OCI-LY3 (cell line): ENCODE data around the gene HNRNPH3.
A peak's percentile ranks its signal among the peaks of the same experiment; 100 is the strongest.

Source experiments
- H2AFZ ChIP-seq: fragments of 200-600, 300-600 bp; shearing (Covaris generic); 2 replicates; pipeline ENCODE4 v1.6.0; 2014; ENCODE audit warnings: antibody characterized with exemption, low read depth, low read length
- H3K27ac ChIP-seq: fragments of 200-600, 300-600 bp; sonication (generic); 2 replicates; pipeline ENCODE4 v1.5.1; 2014; ENCODE audit warnings: mild to moderate bottlenecking, low read length, moderate library complexity, mixed read lengths
- H3K27me3 ChIP-seq: fragments of 200-600, 300-600 bp; sonication (generic); 2 replicates; pipeline ENCODE4 v1.6.1; 2014; ENCODE audit warnings: low read depth, low read length, mixed read lengths
- H3K36me3 ChIP-seq: fragments of 200-600, 300-600 bp; sonication (generic); replicated peaks from 2 replicates; pipeline ENCODE3; 2014; ENCODE audit warnings: low read depth, low read length, mixed read lengths
- H3K4me1 ChIP-seq: fragments of 300-600, 200-600 bp; sonication (generic); 2 replicates; pipeline ENCODE4 v1.6.1; 2014; ENCODE audit warnings: low read length, mixed read lengths
- H3K4me2 ChIP-seq: fragments of 200-600, 300-600 bp; sonication (generic); 2 replicates; pipeline ENCODE4 v1.6.1; 2014; ENCODE audit warnings: low read length, mixed read lengths
- H3K4me3 ChIP-seq: fragments of 300-600, 200-600 bp; sonication (generic); 2 replicates; pipeline ENCODE4 v1.5.1; 2014; ENCODE audit warnings: antibody characterized with exemption, mild to moderate bottlenecking, low read length, moderate library complexity
- H3K79me2 ChIP-seq: fragments of 300-600, 200-600 bp; shearing (Covaris generic); 2 replicates; pipeline ENCODE4 v1.6.1; 2014; ENCODE audit warnings: mild to moderate bottlenecking, low read length, mixed read lengths
- H3K9ac ChIP-seq: fragments of 300-600, 200-600 bp; shearing (Covaris generic); 2 replicates; pipeline ENCODE4 v1.6.0; 2014; ENCODE audit warnings: mild to moderate bottlenecking, low read length, moderate library complexity
- H3K9me3 ChIP-seq: fragments of 200-600, 300-600 bp; shearing (Covaris generic); 2 replicates; pipeline ENCODE4 v1.6.1; 2014; ENCODE audit warnings: low read length, mixed read lengths; ENCODE audit not compliant: insufficient read depth
- H4K20me1 ChIP-seq: fragments of 200-600, 300-600 bp; sonication (generic); 2 replicates; pipeline ENCODE4 v1.6.1; 2016; ENCODE audit warnings: low read length, mixed read lengths; ENCODE audit not compliant: insufficient read depth
- CTCF ChIP-seq: fragments of 200-600, 300-600 bp; sonication (generic); IDR thresholded peaks from 2 replicates; pipeline ENCODE4 v1.5.1; 2014; ENCODE audit warnings: antibody characterized with exemption, low read length, low read depth
- EZH2phosphoT487 ChIP-seq: fragments of 200-600 bp; shearing (Covaris generic); IDR thresholded peaks from 2 replicates; pipeline ENCODE4 v1.6.1; 2018; ENCODE audit warnings: antibody characterized with exemption, mixed run types, low read depth

Gene HNRNPH3

DNA sequence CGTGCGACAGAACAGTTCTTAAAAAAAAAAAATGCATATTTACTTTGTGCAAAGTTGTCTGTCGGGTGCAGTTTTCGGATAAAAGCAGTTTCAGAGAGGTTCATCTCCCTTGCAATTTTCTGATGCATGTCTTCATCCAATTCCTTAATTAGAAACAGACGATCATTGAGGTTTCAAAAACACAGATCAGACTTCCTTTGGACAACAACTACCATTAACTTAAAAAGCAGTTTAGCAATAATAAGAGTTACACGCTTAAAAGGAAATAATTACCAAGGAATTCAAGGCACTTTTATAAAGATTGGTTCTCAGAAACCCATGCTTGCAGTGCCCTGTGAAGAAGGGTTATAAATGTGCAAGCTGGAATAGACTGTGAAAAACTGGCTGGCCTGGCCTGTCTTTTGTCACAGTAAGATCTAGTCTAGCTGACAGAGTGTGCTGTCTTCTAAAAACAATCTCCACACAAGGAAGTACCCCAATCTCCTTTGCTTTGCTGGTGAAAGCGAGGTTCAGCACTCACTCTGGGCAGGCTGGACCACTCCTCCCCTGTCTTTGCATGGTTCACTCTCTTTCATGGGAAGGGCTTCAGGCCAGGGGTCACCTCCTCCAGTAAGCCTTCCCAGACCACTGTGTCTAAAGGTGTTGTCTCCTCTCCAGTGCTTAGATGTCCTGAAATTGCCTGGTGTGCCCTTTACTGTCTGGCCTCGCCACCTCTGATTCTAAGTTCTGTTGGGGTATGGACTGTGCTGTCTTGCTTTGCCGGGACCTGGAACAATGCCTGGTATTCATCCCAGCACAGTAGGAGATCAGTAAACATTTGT, 34.8 kb upstream of the HNRNPH3 start:
- Histone ChIP-seq H3K27ac (no peak overlapping the region), H2AFZ (no peak overlapping the region), H3K4me2 (peak overlapping the region; percentile 61), H3K79me2 (no peaks in the 10 kb centered on the region), H3K36me3 (no peaks in the 10 kb centered on the region), H3K4me3 (peak overlapping the region; percentile 36), H3K9ac (no peak overlapping the region), H3K27me3 (no peaks in the 10 kb centered on the region), H4K20me1 (no peaks in the 10 kb centered on the region), H3K4me1 (peaks cover 36% of the 10 kb centered on the region), H3K9me3 (peaks cover 6% of the 10 kb centered on the region; the same call in 1 of the 2 replicates)
- TF ChIP-seq EZH2phosphoT487 (no peak), CTCF (no peak)

DNA sequence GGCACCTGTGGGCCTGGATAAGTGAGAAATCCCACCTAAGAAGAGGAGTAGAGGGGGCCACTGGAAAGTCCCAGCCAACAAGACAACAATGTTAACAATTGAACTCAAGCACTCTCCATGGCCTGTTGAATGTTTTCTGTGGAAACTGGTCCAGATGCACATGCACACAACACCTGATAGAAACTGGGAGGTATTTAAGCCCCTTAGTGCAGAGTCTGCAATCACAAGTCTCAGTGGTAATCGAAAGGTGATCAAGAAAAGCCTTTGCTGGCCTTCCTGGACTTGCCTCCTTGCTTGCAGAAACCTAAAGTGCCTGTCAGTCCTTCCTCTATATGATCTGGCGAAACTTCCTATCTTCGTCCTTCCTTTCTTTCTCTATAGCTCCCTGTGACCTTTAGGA, 30.6 kb upstream of the HNRNPH3 start:
- H2AFZ ChIP-seq = no peak overlapping the region
- H3K9ac ChIP-seq = no peak overlapping the region
- H3K36me3 ChIP-seq = no peaks in the 10 kb centered on the region
- H3K9me3 ChIP-seq = peaks cover 6% of the 10 kb centered on the region; the same call in 1 of the 2 replicates
- H3K79me2 ChIP-seq = no peaks in the 10 kb centered on the region
- H3K27ac ChIP-seq = no peak overlapping the region
- H3K4me1 ChIP-seq = peaks cover 36% of the 10 kb centered on the region
- no peaks in the 10 kb centered on the region for H3K27me3 ChIP-seq
- TF ChIP-seq EZH2phosphoT487 (no peak), CTCF (no peak)
- peak overlapping the region; percentile 96 for H3K4me2 ChIP-seq
- no peaks in the 10 kb centered on the region for H4K20me1 ChIP-seq
- no peak overlapping the region for H3K4me3 ChIP-seq

GRCh38 chr10:68301790-68302502, 29.9 kb upstream of the HNRNPH3 start:
- Histone ChIP-seq H4K20me1 (no peaks in the 10 kb centered on the region), H3K9me3 (peaks cover 6% of the 10 kb centered on the region; the same call in 1 of the 2 replicates), H3K4me1 (peaks cover 33% of the 10 kb centered on the region), H3K27ac (no peak overlapping the region), H3K27me3 (no peaks in the 10 kb centered on the region), H3K4me2 (peak overlapping the region; percentile 96), H3K79me2 (no peaks in the 10 kb centered on the region), H3K36me3 (no peaks in the 10 kb centered on the region), H3K4me3 (no peak overlapping the region), H2AFZ (no peak overlapping the region), H3K9ac (no peak overlapping the region)
- TF ChIP-seq CTCF = peak; percentile 62
- no peak for TF ChIP-seq EZH2phosphoT487

- no peak overlapping the region for H3K4me3 ChIP-seq
- H3K9ac ChIP-seq = no peak overlapping the region
- H3K9me3 ChIP-seq = peaks cover 6% of the 10 kb centered on the region; the same call in 1 of the 2 replicates
- TF ChIP-seq EZH2phosphoT487 (no peak), CTCF (no peak)
- H3K79me2 ChIP-seq = no peaks in the 10 kb centered on the region
- H3K27ac ChIP-seq = no peak overlapping the region
- no peaks in the 10 kb centered on the region for H4K20me1 ChIP-seq
- no peak overlapping the region for H3K4me2 ChIP-seq
- H3K36me3 ChIP-seq = no peaks in the 10 kb centered on the region
- H3K4me1 ChIP-seq = peaks cover 29% of the 10 kb centered on the region
- H2AFZ ChIP-seq = no peak overlapping the region
- no peaks in the 10 kb centered on the region for H3K27me3 ChIP-seq
These were observed 29.4 kb upstream of the HNRNPH3 start for GRCh38 chr10:68302503-68302823.
